GM12878 (cell line): ENCODE measurements around the gene ATXN3. TPM values are rescaled to one million over a fixed set of nuclear protein-coding genes. Genes with fewer than 3 reads are reported as not detected.

Experiments used
- ATAC-seq: fragments of 200-7000 bp; cut with Tn5 transposase; 3 replicates; pipeline ENCODE4 v1.9.1; 2020; ENCODE audit warnings: mild to moderate bottlenecking, moderate library complexity
- BruUV-seq: library from RNA; stranded (reverse); fragments of 400-500 nt; replicated peaks from 2 replicates; lab custom pipeline; 2021; lab: Mats Ljungman, UMichigan
- CTCF ChIA-PET: fragments of 300-600 bp; sonication (Branson Sonifier 250); formaldehyde crosslinking; extraction: SDS; loops from one replicate; lab custom pipeline; 2021; ENCODE audit warnings: inconsistent platforms; lab: Yijun Ruan, JAX
- POLR2A ChIA-PET: fragments of 350-600 bp; formaldehyde crosslinking; extraction: SDS; loops from one replicate; lab custom pipeline; 2021; ENCODE audit warnings: inconsistent platforms; lab: Charles Lee
- RAD21 ChIA-PET: fragments of 300-600 bp; sonication (Branson Sonifier 250); formaldehyde crosslinking; loops from one replicate; lab custom pipeline; 2023; ENCODE audit warnings: antibody characterized with exemption; ENCODE audit not compliant: unreplicated experiment; lab: Charles Lee
- SMC1A ChIA-PET: fragments of 300-600 bp; sonication (Branson Sonifier 250); formaldehyde crosslinking; loops from one replicate; lab custom pipeline; 2023; ENCODE audit not compliant: unreplicated experiment, uncharacterized antibody; lab: Charles Lee
- DNase-seq: peaks from one replicate; pipeline ENCODE4 v3.0.0-alpha.2; 2011; ENCODE audit warnings: low read depth, low spot score
- FAIRE-seq: peaks from 3 replicates; lab custom pipeline; 2011; peaks lifted over from hg19 to GRCh38; lab: Jason Lieb, UNC
- H2AFZ ChIP-seq: 2 replicates; pipeline ENCODE4 v1.6.0; 2011; ENCODE audit warnings: low read depth, low read length, control low read depth; ENCODE audit not compliant: control insufficient read depth
- H3K27ac ChIP-seq: 2 replicates; pipeline ENCODE4 v1.5.1; 2011; ENCODE audit warnings: control low read depth; ENCODE audit not compliant: control insufficient read depth, insufficient read depth
- H3K27me3 ChIP-seq, 2 experiments: replicated peaks in 1 of 2; 2 replicates each; pipeline versions ENCODE4 v1.6.0 to v1.6.1; 2011; ENCODE audit warnings: low read length in 1 of 2; ENCODE audit not compliant: control insufficient read depth in 2 of 2, insufficient read depth in 2 of 2
- H3K36me3 ChIP-seq, 2 experiments: 2 replicates each; pipeline ENCODE4 v1.5.1; 2011; ENCODE audit warnings: low read length in 1 of 2; ENCODE audit not compliant: control insufficient read depth in 2 of 2, insufficient read depth in 2 of 2
- H3K4me1 ChIP-seq: 2 replicates; pipeline ENCODE4 v1.6.1; 2011; ENCODE audit warnings: mild to moderate bottlenecking, low read length, moderate library complexity, mixed read lengths; ENCODE audit not compliant: control insufficient read depth, insufficient read depth
- H3K4me2 ChIP-seq: 2 replicates; pipeline ENCODE4 v1.6.0; 2011; ENCODE audit warnings: control low read depth; ENCODE audit not compliant: control insufficient read depth, insufficient read depth
- H3K4me3 ChIP-seq: fragments of 200-600 bp; sonication (generic); 2 replicates; pipeline ENCODE4 v1.5.1; 2016
- H3K79me2 ChIP-seq: 2 replicates; pipeline ENCODE4 v1.6.0; 2011; ENCODE audit warnings: low read length; ENCODE audit not compliant: control insufficient read depth, insufficient read depth
- H3K9ac ChIP-seq: 2 replicates; pipeline ENCODE4 v1.8.0; 2011; ENCODE audit warnings: low read length, control low read depth, mixed read lengths; ENCODE audit not compliant: control insufficient read depth, insufficient read depth
- H3K9me3 ChIP-seq: replicated peaks from 3 replicates; pipeline ENCODE4 v1.5.1; 2011; ENCODE audit warnings: mild to moderate bottlenecking, low read length; ENCODE audit not compliant: control insufficient read depth, insufficient read depth
- H4K20me1 ChIP-seq: 2 replicates; pipeline ENCODE4 v1.6.0; 2011; ENCODE audit not compliant: control insufficient read depth, insufficient read depth
- BCL11A ChIP-seq: IDR thresholded peaks from 2 replicates; pipeline ENCODE4 v1.6.1; 2011; ENCODE audit warnings: low read depth, low read length
- BMI1 ChIP-seq: fragments of 450-650 bp; IDR thresholded peaks from 2 replicates; pipeline ENCODE4 v1.6.1; 2016; ENCODE audit warnings: mild to moderate bottlenecking, moderate library complexity, borderline replicate concordance
- CBX5 ChIP-seq: sonication (generic); IDR thresholded peaks from 2 replicates; pipeline ENCODE4 v1.6.1; 2016; ENCODE audit warnings: low read depth, moderate library complexity, mild to moderate bottlenecking, inconsistent platforms
- HDAC6 ChIP-seq: fragments of 200-600 bp; sonication (generic); IDR thresholded peaks from one replicate; pipeline ENCODE4 v1.8.0; 2017; ENCODE audit warnings: antibody characterized with exemption; ENCODE audit not compliant: unreplicated experiment
- MYC ChIP-seq: IDR thresholded peaks from 2 replicates; pipeline ENCODE4 v1.6.1; 2011; ENCODE audit warnings: mild to moderate bottlenecking, low read length, moderate library complexity, inconsistent platforms; ENCODE audit not compliant: insufficient read depth, insufficient replicate concordance, insufficient read length, severe bottlenecking
- PAX8 ChIP-seq: fragments of 450-650 bp; IDR thresholded peaks from 2 replicates; pipeline ENCODE4 v1.6.1; 2017; ENCODE audit warnings: mild to moderate bottlenecking, moderate library complexity
- PBX3 ChIP-seq: IDR thresholded peaks from 2 replicates; pipeline ENCODE4 v1.6.1; 2011; ENCODE audit warnings: mild to moderate bottlenecking, low read depth, low read length, moderate library complexity; ENCODE audit not compliant: insufficient replicate concordance
- POLR2AphosphoS5 ChIP-seq: IDR thresholded peaks from 2 replicates; pipeline ENCODE4 v1.6.1; 2011; ENCODE audit warnings: mild to moderate bottlenecking, low read length, inconsistent platforms
- RAD51 ChIP-seq: fragments of 450-650 bp; IDR thresholded peaks from 2 replicates; pipeline ENCODE4 v1.6.1; 2016; ENCODE audit warnings: moderate library complexity, mild to moderate bottlenecking, inconsistent platforms
- ZNF592 ChIP-seq: fragments of 450-650 bp; IDR thresholded peaks from 2 replicates; pipeline ENCODE4 v1.6.1; 2017; ENCODE audit warnings: mild to moderate bottlenecking, moderate library complexity
- WGBS: methylation state at CpG from one replicate; pipeline ENCODE4 v1.1.6; 2016; ENCODE audit warnings: low lambda C conversion rate; ENCODE audit not compliant: insufficient replicate concordance, insufficient coverage; ENCODE audit errors: missing lambda C conversion rate; 5-methylcytosine and 5-hydroxymethylcytosine counted together
- in situ Hi-C: fragments of 300-500 bp; cut with MboI; formaldehyde crosslinking; loops from 9 replicates; pipeline ENCODE4 v1.14.3; 2018; ENCODE audit warnings: mixed read lengths
- intact Hi-C: fragments of 100-400 bp; cut with micrococcal nuclease; formaldehyde crosslinking; loops from one replicate; pipeline ENCODE4 v1.14.2; 2022; ENCODE audit not compliant: unreplicated experiment
- polyA plus RNA-seq, 11 experiments: library from polyadenylated mRNA; depleted of rRNA in 4 of 11; unstranded in 6 of 11; stranded (reverse) in 5 of 11; fragments of >200 nt; fragmentation: Nextera tagmentation in 4 of 11; fragmentation: Illumina TruSeq in 1 of 11; extraction: Ambion mirVana in 4 of 11; extraction: Trizol in 1 of 11; gene quantifications; 1 replicate in 1 of 11; 2 replicates in 10 of 11; pipeline versions ENCODE4 v1.2.1 to v1.2.3, GENCODE V29; 2011 to 2016; ENCODE audit warnings: inconsistent platforms in 2 of 11, missing spikeins in 2 of 11, low read depth in 1 of 11
- total RNA-seq, 4 experiments: library from RNA; depleted of rRNA in 3 of 4; stranded (reverse); fragments of >200 nt in 3 of 4; fragmentation: Illumina TruSeq in 1 of 4; extraction: Trizol in 1 of 4; gene quantifications; 2 replicates each; pipeline versions ENCODE4 v1.2.1 to v1.2.3, GENCODE V29; 2013 to 2021

Gene ATXN3
- total and polyA plus RNA-seq, 10 of the 15 experiments (the other 5 are each of a cell fraction or from before 2014, with no cell fraction given) = 15.1 to 27.3 (median 19.2) TPM

GRCh38 chr14:92134456-92134855, 28.1 kb upstream of the ATXN3 start:
- ChIA-PET RAD21 (interaction anchor here (0.9 to 2.7 kb wide), 9 partner anchors 9 to 374 kb away, joined by 3 to 19 read pairs (median 6); partner anchors contain the start of genes ATXN3, CPSF2 and NDUFB1), SMC1A (interaction anchor here (0.6 to 3.5 kb wide), 11 partner anchors 8 to 556 kb away, joined by 3 to 27 read pairs (median 4); no protein-coding TSS in a partner anchor), CTCF (interaction anchor here (0.6 to 7.9 kb wide), 15 partner anchors 9 to 556 kb away, joined by 3 to 77 read pairs (median 5); partner anchors contain the start of genes CPSF2 and NDUFB1), POLR2A (no interaction called here)
- Histone ChIP-seq H3K27ac (no peak overlapping the region), H2AFZ (no peak overlapping the region), H3K9ac (no peak overlapping the region), H3K4me3 (no peak overlapping the region), H3K4me1 (no peaks in the 10 kb centered on the region), H3K36me3 (peaks cover 0 to 15% of the 10 kb centered on the region in 2 experiments; a peak in 2 of 4 replicates), H4K20me1 (no peaks in the 10 kb centered on the region), H3K4me2 (no peak overlapping the region), H3K9me3 (no peaks in the 10 kb centered on the region), H3K27me3 (no peaks in the 10 kb centered on the region), H3K79me2 (no peaks in the 10 kb centered on the region)
- ATAC-seq (no peak), DNase-seq (no peak), FAIRE-seq (no peak)
- TF ChIP-seq PAX8 (no peak), CBX5 (no peak), ZNF592 (no peak), MYC (no peak), BCL11A (no peak), HDAC6 (no peak), RAD51 (no peak), BMI1 (no peak), POLR2AphosphoS5 (no peak), PBX3 (no peak)
- in situ Hi-C loops (loop anchor here (25.0 kb wide), 1 partner anchor 553 kb away; no protein-coding TSS in a partner anchor), intact Hi-C loops (loop anchor here (10.0 kb wide), 1 partner anchor 190 kb away; the partner anchor contains the start of gene SLC24A4)
- BruUV-seq = no TSS peak
- WGBS = 100% methylated on average over 1 of the region's 1 CpG
